GM20431 (cell line): ENCODE measurements around the gene HS1BP3.

ENCODE experiments used
- in situ Hi-C: fragments of 300-500 bp; cut with MseI, MboI; formaldehyde crosslinking; loops from one replicate; pipeline ENCODE4 v1.15.0; 2020; ENCODE audit warnings: low sequenced_read_pairs; ENCODE audit not compliant: unreplicated experiment

The HS1BP3 gene

DNA sequence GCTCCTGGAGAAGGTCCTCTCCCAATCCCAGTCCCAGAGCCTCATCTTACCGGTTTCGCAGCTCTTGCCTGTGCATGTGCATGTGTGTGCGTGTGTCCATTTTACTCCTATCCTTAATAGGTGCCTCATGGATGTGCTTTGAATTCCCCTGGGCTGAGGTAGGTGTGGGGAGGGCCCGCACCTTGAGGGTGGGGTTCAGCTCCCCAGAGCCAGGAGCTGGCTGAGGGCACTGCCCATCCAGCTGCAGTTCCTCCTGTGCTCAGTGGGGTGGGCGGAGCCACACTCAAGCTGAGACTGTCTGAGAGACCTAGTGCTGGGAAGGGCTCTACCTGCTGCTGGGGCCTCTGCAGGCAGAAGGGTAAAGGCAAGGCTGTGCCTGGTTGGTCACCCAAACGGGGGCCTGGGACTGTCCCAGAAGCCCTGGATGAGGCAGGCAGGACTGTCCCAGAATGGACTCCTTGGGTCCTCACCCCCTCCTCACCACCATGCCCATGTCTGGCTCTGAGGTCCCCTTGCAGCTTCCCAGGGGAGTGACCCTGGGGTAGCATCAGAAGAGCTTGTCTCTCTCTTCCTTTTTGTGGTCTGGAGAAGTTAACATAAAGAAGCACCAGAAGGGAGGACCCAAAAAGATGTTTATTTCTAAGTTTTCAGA, 24.9 kb upstream of the HS1BP3 start:
- in situ Hi-C loops: no loop called here

DNA sequence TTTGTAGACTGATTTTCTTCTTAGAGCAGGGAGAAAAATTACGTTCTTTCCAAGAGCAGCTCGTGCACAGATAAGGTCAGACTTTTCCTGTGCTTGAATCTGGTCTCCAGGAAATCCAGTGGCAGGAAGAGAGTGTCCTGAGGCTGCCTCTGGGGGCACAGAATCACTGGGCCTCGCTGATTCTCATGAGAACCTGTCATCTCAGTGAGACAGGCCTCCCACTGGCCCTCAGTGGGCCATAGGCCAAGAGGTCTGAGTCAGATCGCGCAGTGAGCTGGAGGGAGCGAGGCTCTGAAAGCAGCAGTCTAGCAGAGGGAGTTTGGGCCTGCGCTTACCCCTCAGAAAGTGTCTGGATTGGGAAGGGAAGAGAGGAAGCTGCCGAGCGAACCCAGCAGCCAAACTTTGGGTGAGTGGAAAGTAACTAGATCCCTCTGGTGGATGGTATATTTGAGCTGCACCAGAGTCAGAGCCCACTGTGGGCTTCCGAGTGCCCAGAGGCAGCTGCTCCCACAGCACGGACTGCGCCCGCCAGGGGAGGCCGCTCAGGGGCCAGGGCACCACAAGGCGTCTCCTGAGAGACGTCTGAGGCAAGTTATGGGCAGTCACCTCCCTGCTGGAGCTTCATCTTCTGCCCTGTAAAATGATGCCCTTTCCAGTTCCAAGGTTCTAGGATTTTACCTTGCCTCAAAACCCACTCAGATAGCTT, 24.2 kb upstream of the HS1BP3 start:
- in situ Hi-C loops: no loop called here

DNA sequence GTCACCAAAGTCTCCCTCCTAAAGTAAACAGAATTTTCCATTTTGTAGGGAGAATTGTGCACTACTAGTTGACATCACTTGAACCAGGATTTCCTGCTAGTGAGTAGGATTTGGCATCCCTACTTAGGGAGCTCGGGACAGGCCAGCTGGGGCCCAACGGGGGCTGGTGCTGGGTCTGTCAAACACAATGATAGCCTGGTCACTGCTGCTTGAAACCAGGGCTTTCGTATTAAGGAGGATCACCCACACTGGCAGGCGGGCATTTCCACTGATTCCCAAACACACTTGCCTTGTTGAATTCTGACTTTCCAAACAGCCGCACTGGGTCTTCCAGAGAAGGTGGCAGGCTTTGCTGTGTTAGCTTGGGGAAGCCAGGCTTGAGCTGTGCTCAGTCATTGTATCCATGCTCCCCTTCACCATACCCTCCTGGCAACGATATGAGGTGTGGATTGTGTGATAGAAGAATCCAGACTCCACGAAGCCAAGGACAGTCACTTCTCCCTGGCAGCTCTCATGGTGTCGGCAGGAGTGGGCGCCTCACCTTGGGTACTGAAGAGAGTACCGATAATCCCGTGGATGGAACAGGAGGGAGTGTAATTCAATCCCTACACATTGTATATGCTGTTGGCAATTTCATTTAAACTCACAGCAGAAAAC, 23.5 kb upstream of the HS1BP3 start:
- in situ Hi-C loops: no loop called here

DNA sequence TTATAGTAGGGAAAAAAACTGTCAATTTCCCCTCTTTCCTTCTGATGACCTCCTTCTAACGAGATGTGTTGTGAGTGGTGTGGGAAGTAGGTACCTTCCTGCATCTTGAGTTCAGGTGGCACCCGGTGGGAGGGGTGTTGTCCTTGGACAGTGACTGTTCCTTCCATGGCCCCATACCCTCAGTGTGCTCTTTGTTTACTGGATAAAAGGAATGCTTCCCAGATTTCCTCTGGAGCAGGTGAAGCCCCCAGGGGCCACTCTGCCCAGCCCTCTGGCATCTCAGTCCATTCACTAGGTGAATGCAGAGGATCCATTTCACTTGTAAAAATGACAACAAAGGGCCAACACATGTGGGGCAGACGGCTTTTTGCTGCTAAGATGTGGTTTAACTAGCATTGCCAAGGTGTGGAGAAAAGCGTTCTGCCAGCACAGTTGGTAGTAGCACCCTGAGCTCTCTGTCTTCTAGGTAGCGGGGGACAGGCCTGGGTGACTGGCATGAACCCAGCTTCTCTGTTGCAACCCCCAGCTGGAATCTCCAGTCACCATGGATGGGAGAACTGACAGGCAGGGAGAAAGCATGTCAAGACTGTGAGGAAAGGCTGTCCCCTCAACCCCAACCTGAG, 22.9 kb upstream of the HS1BP3 start:
- in situ Hi-C loops: no loop called here

DNA sequence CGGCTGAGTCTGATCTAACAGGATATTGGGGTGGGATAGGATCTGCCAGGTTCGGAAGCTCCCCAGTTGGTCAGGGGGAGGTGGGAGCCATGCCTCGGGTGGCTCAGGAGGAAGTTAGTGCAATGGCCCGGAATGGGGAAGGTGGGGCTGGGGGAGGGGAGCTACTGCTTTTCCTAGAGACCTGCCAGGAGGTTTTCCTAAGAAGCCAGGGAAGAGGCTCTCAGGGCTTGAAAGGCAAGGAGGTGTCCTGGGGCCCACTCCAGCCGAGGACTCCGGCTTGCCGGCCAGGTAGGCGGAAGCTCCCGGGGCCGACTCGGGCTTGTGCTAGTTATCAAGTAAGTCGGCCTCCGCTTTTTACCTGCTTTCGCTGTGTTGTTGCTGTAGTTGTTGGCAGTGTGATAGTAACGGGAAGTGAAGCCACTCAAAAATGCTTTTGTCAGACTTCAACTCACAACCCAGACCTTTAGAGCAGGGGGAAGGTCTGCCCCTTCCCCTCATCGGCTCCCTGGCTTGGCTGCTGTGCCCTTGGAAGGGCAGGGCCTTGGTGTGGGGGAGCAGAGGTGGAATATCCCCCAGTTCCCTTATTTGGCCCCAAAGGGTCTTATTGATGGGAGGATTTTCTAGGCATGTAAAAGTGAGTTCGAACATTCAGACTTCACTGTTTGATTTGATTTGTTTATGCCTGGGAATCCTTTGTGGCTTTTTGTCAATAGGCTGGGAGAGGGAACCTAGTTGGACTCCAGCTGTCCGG, 21.5 kb upstream of the HS1BP3 start:
- in situ Hi-C loops: no loop called here

DNA sequence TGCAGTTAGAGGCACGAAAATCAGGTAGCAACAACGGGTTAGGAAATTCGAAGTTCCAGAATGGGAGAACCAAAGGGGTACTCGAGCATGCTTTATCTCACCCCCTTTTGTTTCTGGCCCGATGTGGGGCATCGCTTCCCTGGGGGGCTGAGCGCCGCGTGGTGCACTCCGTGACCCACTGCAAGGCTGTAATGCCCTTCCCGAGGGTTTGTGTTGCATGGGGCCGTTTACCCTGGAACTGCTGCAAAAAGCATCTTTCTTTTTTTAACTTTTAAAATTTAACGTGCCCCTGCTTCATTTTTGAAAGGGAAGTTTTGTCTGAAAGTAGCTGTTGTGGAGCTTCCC, 20.8 kb upstream of the HS1BP3 start:
- in situ Hi-C loops: no loop called here

DNA sequence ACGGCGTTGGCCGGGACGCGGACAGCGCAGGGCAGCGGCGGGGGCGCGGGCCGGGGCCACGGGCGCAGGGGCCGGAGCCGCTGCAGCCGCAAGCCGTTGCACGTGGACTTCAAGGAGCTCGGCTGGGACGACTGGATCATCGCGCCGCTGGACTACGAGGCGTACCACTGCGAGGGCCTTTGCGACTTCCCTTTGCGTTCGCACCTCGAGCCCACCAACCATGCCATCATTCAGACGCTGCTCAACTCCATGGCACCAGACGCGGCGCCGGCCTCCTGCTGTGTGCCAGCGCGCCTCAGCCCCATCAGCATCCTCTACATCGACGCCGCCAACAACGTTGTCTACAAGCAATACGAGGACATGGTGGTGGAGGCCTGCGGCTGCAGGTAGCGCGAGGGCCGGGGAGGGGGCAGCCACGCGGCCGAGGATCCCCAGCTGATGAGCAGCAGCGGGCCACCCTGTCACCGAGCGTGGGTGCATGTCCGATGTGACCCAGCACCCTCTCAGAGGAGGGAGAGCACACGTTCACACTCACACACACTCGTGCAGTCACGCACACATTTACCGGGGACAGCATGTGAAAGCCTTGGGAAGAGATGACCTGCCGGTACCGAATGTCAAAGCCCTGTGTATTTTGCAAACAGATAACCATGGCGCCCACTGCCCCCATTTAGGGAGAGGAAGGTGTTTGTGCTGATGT, 20.3 kb upstream of the HS1BP3 start:
- in situ Hi-C loops: no loop called here

DNA sequence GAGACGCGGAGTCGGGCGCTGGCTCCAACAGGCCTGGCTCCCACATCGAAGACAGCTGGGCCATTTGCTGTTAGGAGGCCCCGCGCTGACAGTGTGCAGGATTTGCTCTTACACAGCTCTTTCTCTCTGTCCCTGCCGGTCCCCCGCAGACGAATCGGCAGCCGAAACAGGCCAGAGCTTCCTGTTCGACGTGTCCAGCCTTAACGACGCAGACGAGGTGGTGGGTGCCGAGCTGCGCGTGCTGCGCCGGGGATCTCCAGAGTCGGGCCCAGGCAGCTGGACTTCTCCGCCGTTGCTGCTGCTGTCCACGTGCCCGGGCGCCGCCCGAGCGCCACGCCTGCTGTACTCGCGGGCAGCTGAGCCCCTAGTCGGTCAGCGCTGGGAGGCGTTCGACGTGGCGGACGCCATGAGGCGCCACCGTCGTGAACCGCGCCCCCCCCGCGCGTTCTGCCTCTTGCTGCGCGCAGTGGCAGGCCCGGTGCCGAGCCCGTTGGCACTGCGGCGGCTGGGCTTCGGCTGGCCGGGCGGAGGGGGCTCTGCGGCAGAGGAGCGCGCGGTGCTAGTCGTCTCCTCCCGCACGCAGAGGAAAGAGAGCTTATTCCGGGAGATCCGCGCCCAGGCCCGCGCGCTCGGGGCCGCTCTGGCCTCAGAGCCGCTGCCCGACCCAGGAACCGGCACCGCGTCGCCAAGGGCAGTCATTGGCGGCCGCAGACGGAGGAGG, 19.6 kb upstream of the HS1BP3 start:
- in situ Hi-C loops: no loop called here

DNA sequence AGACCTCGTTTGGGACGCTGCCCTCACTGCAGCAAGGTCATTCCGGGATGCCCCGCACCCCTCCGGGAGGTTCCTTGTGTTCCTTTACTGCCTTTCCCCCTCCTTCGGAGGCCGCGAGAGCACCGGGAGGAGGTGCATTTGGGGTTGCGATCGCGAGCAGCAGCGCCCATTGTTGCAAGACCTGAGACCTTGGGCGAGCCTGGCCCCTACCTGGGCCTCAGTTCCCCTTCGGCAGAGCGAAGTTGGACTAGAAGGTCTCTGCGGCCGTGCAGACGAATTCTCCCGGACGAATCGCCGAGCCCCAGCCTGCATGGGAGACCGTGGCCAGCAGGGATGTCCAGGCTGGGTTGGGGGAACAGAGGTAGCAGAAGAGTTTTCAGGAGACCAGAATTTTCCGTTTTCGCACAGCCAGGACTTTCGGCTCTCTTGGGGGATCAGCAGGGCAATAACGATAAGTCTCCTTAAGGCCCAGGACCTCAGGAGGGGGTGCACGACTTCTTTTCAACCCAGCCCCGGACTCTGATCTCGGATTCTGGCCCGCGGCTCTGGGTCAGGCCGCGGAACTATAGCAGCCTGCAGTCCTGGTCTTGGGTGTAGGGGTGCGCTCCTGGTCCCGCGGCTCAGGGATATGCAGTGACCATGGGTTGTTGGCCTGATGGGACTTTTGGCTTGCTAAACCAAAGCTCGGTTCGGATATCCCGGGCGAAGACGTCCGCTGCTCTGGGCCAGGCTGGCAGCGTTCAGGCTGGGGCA, 18.8 kb upstream of the HS1BP3 start:
- in situ Hi-C loops: no loop called here

DNA sequence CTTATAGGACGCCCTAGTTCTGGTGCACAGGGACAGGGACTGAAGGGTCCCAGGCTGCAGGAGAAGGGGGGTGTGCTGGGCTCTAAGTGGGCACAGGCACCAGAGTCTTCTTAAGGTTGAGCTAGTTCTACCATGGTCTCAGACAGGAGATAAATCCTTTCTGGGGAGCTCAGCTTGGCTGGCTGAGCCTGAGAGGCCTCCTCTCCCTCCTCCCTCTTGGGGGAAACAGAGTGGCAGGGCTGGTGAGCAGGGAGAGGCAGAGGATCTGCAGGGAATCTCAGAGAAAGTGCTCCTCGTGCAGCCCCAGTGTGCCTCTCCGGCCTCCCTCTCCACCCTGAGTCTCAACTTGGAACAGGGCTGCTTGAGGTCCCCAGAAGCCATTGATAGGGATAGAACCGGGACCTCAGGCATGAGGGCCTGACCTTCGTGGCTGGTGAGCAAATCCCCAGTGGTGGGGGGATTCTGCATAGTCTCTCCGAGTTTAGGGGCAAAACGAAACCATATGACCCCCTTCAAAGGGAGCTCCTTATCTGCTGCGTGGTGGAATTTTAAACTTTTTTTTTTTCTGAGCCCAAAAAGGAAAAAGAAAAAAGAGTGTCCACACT, 18.1 kb upstream of the HS1BP3 start:
- in situ Hi-C loops: no loop called here

DNA sequence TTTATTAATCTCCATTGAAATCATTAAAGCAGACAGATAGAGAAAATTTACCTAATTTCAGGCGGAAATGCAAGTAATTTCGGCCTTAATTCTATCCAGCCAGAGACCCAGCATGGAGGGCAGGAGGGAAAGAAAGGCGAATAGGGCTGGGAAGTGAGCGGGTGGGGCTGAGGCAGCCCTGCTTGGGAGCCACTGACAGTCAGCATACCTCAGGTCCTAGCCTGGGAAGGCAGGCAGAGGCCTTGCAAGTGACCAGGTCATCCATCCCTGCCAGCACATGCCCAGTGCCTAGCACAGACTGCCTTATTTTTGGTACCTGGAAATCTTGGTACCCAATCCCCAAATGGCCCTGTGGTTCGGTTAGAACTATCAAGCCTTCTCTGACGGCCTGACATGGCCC, 17.6 kb upstream of the HS1BP3 start:
- in situ Hi-C loops: no loop called here

DNA sequence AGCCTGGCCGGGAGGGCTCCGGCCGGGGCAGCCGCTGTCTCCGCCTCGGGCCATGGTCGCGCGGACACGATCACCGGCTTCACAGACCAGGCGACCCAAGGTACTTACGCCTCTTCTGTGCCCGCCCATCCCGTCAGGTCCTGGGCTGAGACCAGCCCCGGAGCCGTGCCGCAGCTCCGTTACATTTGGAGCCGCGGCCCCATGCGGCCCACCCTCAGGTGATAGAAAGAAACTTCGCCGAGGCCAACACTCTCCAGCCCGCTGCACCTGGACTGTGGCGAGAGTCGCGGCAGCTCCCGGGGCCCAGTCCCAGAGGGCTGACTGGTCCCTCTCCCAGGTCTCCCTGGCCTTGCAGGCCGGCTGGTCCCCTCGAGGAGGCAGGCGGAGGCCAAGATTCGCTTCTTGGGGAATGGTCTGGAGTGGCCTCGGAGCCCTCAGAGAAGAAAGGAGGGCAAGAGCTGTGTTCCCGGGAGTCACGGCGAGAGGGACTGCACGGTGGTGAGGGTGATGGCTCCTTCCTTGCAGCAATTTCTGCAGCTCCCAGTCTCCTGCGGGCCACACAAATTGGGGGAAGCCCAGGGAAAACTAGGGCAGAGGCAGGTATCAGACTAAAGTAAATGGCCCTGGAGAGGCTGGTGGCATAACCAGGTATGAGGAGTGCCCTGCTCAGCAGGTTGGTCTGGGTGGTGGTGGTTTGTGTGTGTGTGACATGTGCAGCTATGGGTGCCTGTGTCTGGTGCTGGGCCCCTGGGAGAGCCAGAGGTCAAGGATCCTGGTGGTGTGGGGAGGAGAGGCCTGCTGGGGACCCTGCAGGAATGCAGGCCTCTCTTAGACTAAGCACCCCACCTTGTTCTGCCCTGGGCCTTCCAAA, 16.9 kb upstream of the HS1BP3 start:
- in situ Hi-C loops: no loop called here

DNA sequence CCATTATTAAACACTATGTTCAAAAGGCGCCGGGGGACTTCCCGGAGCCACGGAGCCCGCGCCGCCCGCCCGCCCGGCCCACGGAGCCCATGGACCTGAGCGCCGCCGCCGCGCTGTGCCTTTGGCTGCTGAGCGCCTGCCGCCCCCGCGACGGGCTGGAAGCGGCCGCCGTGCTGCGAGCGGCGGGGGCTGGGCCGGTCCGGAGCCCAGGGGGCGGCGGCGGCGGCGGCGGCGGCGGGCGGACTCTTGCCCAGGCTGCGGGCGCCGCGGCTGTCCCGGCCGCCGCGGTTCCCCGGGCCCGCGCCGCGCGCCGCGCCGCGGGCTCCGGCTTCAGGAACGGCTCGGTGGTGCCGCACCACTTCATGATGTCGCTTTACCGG, 16.2 kb upstream of the HS1BP3 start:
- in situ Hi-C loops: no loop called here

DNA sequence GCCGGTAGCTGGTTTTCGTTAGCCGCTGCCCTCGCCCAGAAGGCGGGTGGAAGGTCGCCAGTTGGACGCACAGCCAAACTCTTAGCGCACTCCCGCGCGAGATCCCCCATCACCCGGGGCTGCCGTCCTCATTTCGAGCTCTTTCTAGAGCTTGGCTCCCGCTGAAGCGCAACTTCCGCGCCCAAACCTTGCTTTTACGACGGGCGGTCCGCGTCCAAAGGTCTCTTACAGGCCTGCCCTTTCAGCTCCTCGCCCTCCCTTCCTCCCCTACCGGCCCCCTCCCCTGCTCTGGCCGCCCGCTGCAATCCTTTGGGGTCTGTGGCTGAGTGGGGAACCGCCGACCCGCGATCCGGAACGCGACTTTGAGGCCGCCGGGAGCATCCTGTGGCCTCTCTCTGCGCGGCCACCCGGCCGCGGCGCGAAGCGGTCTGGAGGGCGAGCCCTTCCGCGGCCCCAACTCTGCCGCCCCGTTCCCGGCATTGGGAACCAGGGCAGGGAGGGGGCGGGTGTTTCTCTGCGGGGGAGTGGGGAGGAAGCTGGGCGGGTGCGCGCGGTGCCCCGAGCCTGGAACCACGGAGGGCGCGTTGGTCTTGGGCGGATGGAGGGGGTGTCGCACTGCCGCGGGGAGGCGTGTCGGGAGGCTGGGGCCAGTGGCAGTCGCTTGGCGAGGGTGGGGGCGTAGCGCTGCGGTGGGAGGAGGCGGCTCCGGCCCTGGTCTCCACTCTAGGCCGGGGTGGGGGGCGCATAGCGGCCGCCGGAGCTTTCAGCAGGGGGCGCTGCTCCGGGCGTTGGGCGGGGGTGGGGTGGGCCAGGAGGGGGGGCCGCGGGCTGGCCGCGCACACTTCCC, 15.6 kb upstream of the HS1BP3 start, which contains the start of gene GDF7:
Gene GDF7, plus strand, starts transcription at position 841 of the 847 bp plus-strand sequence. CDS start 96 bp downstream, outside the sequence.
- in situ Hi-C loops: no loop called here

DNA sequence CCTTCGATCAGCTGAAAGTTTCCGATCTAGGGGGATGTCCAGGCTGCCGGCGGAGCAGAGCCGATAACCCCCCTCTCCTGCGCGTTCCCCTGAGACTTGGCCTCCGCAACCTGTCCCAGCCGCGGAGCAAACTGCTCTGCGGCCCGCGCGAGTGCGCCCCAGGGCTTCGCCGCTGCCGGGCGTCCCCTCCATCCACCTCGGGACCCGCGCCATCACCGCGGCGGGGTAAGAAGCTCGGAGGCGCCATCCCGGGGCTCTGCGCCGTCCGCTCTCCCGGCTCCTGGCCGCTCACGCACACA, 15.1 kb upstream of the HS1BP3 start:
- in situ Hi-C loops: no loop called here

DNA sequence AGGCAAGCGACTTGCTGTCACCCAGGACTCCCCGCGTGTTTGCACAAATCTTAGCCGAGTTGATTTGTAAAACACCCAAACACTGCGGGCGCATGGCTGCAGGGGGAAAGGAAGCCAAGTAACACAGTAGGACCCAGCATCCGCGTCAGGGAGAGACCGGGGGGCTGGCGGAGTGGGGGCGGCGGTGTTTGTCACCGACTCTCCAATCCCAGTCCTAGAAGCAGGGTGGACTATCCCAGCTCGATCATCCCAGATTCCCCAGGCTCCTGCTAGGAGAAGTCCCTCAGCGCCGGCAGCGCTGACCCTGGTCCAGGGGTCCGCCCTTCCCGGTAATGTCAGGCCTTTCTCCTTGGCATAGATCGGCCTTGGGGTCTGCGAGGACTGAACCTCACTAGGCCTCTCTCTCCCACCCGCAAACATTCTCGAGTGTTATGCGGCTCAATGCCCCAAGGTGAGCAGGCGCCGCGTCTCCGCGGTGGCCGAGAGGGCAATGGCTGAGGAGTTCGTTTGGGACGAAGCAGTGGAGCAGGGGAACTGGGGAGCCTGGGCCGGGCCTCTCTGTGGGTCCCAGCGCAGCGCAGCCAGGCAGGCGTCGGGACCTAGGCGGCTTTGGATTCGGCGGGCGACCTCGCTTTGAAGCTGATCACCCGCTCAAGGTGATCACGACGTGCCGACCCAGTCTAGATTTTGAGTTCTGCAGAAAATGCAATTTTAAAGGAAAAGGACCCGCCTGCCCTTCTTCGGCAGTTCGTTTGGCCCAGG, 14.5 kb upstream of the HS1BP3 start:
- in situ Hi-C loops: no loop called here
